ENCODE data around the gene MS4A15.
"Not testable (repeated sequence)": the region's sequence is repeated elsewhere in the genome, so short reads cannot be mapped to it uniquely, and the experiment has no call there.

The MS4A15 gene

DNA sequence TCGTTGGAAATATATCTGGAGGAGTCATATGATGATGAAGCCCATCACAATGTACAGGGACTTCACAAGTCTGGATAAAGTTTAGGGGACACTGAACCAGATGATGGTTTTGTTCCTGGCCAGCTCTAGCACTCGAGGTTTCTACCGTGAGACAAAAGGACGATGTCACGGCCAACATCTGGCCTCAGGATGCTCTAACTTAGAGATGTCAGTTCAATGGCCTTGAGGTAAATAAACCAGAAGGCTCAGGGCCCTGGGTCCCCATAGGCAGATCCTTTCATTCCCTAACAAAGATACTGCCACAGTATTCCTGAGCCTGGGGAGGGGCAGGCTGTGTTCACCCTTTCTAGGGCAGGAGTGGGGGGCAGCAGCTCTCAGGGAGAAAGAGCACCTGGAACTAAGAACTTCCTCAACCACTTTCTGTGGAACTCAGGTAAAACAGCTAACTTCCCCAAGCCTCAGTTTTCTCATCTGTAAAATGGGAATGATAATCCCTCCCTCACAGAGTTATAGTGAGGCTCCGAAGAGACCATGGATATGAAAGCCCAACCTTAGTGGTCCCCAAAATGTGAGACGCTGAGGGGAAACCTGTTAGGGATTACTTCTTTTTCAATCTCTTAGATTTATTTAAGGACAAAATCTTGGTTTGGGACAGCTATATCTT is 46.7 kb downstream of the MS4A15 start:
- no peak for DNase-seq

GRCh38 chr11:60809249-60809648 is 52.6 kb downstream of the MS4A15 start:
- DNase-seq: no peak

DNA sequence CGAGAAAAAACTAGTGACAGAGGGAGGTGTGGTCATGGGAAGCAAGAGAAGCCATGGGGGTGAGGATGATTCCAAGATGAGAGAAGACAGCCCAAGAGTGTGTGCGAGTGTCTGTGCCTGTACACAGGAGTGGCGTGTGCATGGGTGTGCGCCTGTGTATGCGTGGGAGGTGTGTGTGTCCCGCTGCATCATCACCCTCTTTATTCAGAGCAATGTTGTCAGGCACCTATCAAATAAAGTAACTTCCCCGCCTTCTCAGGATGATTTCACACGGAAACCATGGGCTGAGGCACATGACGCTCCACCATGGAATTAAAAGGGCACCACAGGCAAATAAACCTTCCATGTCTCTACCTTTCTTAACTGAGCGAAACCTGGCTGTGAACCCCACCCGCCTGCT is 53.0 kb downstream of the MS4A15 start:
- peak in 1 of 51 donors; percentile 16 for DNase-seq

GRCh38 chr11:60810151-60810550 is 53.5 kb downstream of the MS4A15 start:
- DNase-seq: no peak

GRCh38 chr11:60810569-60810968 is 53.9 kb downstream of the MS4A15 start:
- DNase-seq: no peak

DNA sequence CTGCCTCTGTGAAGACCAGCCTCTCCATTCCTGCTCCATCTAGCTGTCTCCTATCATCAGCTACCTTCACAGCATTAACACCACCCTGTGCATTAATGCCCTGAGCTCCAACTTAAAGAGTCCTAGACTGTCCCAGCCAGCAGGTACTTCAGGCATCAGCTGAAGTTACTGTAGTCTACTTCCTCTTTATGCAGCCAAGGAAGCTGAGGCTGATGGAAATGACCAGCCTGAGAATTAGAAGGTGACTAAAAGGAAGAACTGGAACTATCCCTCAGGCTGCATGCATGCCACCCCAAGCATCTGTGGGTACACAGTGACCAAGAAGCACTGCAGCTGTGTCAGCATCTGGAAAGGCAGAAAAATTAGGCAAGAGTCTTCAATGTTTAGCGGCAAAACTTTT is 56.7 kb downstream of the MS4A15 start:
- no peak for DNase-seq

- DNase-seq: no peak
These were observed 57.4 kb downstream of the MS4A15 start for GRCh38 chr11:60814112-60814511.

DNA sequence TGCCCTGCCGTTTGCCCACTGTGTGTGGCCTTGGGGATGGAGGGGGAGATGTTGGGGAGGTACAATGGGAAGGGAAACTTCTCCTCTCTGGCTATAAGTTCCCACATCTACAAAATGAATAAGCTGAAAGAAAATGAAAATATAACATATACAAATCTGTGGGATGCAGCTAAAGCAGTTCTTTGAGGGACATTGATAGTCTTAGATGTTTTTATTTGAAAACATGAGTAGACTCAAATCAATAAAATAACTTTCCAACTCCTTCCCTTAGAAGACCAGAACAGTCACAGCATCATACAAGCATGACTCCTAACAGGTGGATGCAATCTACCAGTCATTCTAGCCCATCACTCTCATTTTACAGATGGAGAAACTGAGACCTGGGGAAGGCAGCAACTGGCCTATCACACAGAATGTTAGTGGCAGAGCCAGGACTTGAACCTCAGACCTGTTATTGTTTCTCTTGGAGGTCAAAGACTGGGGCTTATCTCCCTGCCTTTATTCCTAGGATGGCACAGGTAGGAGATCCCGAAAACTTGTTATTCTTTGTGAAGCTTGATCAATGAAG is 60.0 kb downstream of the MS4A15 start:
- no peak for DNase-seq

- DNase-seq: no peak
These were observed 61.4 kb downstream of the MS4A15 start for GRCh38 chr11:60818057-60818456.

- no peak for DNase-seq
These were observed 65.3 kb downstream of the MS4A15 start for GRCh38 chr11:60821827-60822599.

- not testable (repeated sequence) for DNase-seq
These were observed 67.2 kb downstream of the MS4A15 start for GRCh38 chr11:60823745-60824306.

- DNase-seq: no peak
These were observed 68.5 kb downstream of the MS4A15 start for GRCh38 chr11:60825118-60825517.

GRCh38 chr11:60825790-60826189 is 69.1 kb downstream of the MS4A15 start:
- no peak for DNase-seq

Data from hypothalamus (tissue), 51 donors.